Smooth muscle cell (in vitro differentiated cells): ENCODE data around the gene SLC3A2. TPM values are rescaled to one million over a fixed set of nuclear protein-coding genes. Genes with fewer than 3 reads are reported as not detected.
A peak's percentile ranks its signal among the peaks of the same experiment; 100 is the strongest.
"Not testable (repeated sequence)": the region's sequence is repeated elsewhere in the genome, so short reads cannot be mapped to it uniquely, and the experiment has no call there.

Experiments
- DNase-seq: peaks from one replicate; lab custom pipeline; 2025; ENCODE audit not compliant: unreplicated experiment; lab: John Stamatoyannopoulos, UW
- H2AFZ ChIP-seq: fragments of 200-600 bp; sonication (generic); 2 replicates; pipeline ENCODE4 v1.6.0; 2016; ENCODE audit warnings: antibody characterized with exemption, low read depth, mild to moderate bottlenecking
- H3F3A ChIP-seq: fragments of 200-600 bp; sonication (generic); 2 replicates; pipeline ENCODE4 v1.6.0; 2017; ENCODE audit warnings: antibody characterized with exemption, low read depth
- H3K27ac ChIP-seq: fragments of 200-600 bp; sonication (generic); 2 replicates; pipeline ENCODE4 v1.5.1; 2016; ENCODE audit warnings: low read depth, mild to moderate bottlenecking
- H3K27me3 ChIP-seq: fragments of 200-600 bp; sonication (generic); 2 replicates; pipeline ENCODE4 v1.6.1; 2016; ENCODE audit warnings: low read depth, mild to moderate bottlenecking
- H3K36me3 ChIP-seq: fragments of 200-600 bp; sonication (generic); 2 replicates; pipeline ENCODE4 v1.5.1; 2016; ENCODE audit warnings: low read depth
- H3K4me1 ChIP-seq: fragments of 200-600 bp; sonication (generic); 2 replicates; pipeline ENCODE4 v1.5.1; 2016; ENCODE audit warnings: low read depth
- H3K4me2 ChIP-seq: fragments of 200-600 bp; sonication (generic); 2 replicates; pipeline ENCODE4 v1.6.0; 2016; ENCODE audit warnings: mild to moderate bottlenecking
- H3K4me3 ChIP-seq: fragments of 200-600 bp; sonication (generic); 2 replicates; pipeline ENCODE4 v1.5.1; 2016; ENCODE audit warnings: mild to moderate bottlenecking
- H3K79me2 ChIP-seq: fragments of 200-600 bp; sonication (generic); 2 replicates; pipeline ENCODE4 v1.6.0; 2016; ENCODE audit warnings: low read depth, mild to moderate bottlenecking
- H3K9ac ChIP-seq: fragments of 200-600 bp; sonication (generic); 2 replicates; pipeline ENCODE4 v1.6.0; 2016; ENCODE audit warnings: low read depth
- H3K9me3 ChIP-seq: fragments of 200-600 bp; sonication (generic); replicated peaks from 2 replicates; pipeline ENCODE4 v1.5.1; 2016; ENCODE audit warnings: low read depth
- H4K20me1 ChIP-seq: fragments of 200-600 bp; sonication (generic); 2 replicates; pipeline ENCODE4 v1.6.0; 2016; ENCODE audit warnings: low read depth
- CTCF ChIP-seq: fragments of 200-600 bp; sonication (generic); IDR thresholded peaks from 2 replicates; pipeline ENCODE4 v1.5.1; 2017; ENCODE audit warnings: borderline replicate concordance, mild to moderate bottlenecking, antibody characterized with exemption; ENCODE audit not compliant: insufficient read depth, poor library complexity, severe bottlenecking
- WGBS: methylation state at CpG from one replicate; pipeline ENCODE4 v1.1.7; 2016; ENCODE audit warnings: low lambda C conversion rate; 5-methylcytosine and 5-hydroxymethylcytosine counted together
- polyA plus RNA-seq: library from polyadenylated mRNA; unstranded; fragments of >200 nt; fragmentation: Nextera tagmentation; extraction: Ambion mirVana; gene quantifications from 2 replicates; pipeline ENCODE4 v1.2.1, GENCODE V29; 2016
- total RNA-seq: library from RNA; depleted of rRNA; stranded (reverse); fragments of >200 nt; gene quantifications from 2 replicates; pipeline ENCODE4 v1.2.3, GENCODE V29; 2014

Gene SLC3A2
- total and polyA plus RNA-seq, 2 experiments from 2014 or later, result 179 to 181 TPM

- TF ChIP-seq CTCF, result no peak
- Histone ChIP-seq H3K4me2 (peak overlapping the region; percentile 96), H3K36me3 (peaks cover 4% of the 10 kb centered on the region), H3K79me2 (peaks cover 34% of the 10 kb centered on the region), H3K9ac (peak overlapping the region; percentile 36), H3K9me3 (no peaks in the 10 kb centered on the region), H3K27me3 (no peaks in the 10 kb centered on the region), H3K4me3 (peak overlapping the region; percentile 15), H3K27ac (peak overlapping the region; percentile 93), H4K20me1 (peaks cover 23% of the 10 kb centered on the region), H3K4me1 (peaks cover 38% of the 10 kb centered on the region), H3F3A (peaks cover 47% of the 10 kb centered on the region), H2AFZ (peak overlapping the region; percentile 42)
- DNase-seq, result no peak
- WGBS, result 11% methylated on average over 7 of the region's 7 CpGs
Measured at GRCh38 chr11:62858201-62858600, 22.5 kb upstream of the SLC3A2 start.

GRCh38 chr11:62859281-62859703, 21.4 kb upstream of the SLC3A2 start:
- H3K27me3 ChIP-seq, H3K4me3 ChIP-seq, H3K9ac ChIP-seq, H3K9me3 ChIP-seq, H3K36me3 ChIP-seq, DNase-seq, H2AFZ ChIP-seq: not testable (repeated sequence)
- Histone ChIP-seq H3K27ac (peak overlapping the region; percentile 64), H3K4me1 (peaks cover 28% of the 10 kb centered on the region), H3F3A (peaks cover 36% of the 10 kb centered on the region), H3K79me2 (peaks cover 26% of the 10 kb centered on the region), H4K20me1 (peaks cover 12% of the 10 kb centered on the region), H3K4me2 (peak overlapping the region; percentile 96)
- WGBS, result 57% methylated on average over 8 of the region's 8 CpGs

- Histone ChIP-seq H3K4me3 (no peak overlapping the region), H3K4me2 (peak overlapping the region; percentile 96), H3K4me1 (peaks cover 19% of the 10 kb centered on the region), H3K9me3 (no peaks in the 10 kb centered on the region), H3K79me2 (peaks cover 19% of the 10 kb centered on the region), H3K36me3 (no peaks in the 10 kb centered on the region), H4K20me1 (no peaks in the 10 kb centered on the region), H3K9ac (no peak overlapping the region), H2AFZ (peak overlapping the region; percentile 57), H3F3A (peaks cover 26% of the 10 kb centered on the region), H3K27ac (peak overlapping the region; percentile 64), H3K27me3 (no peaks in the 10 kb centered on the region)
- TF ChIP-seq CTCF, result no peak
- DNase-seq, result no peak
- WGBS, result 35% methylated on average over 5 of the region's 5 CpGs
Measured at GRCh38 chr11:62860835-62861563, 19.7 kb upstream of the SLC3A2 start.

GRCh38 chr11:62861564-62862192, 19.0 kb upstream of the SLC3A2 start:
- H3K27me3 ChIP-seq, H3K9me3 ChIP-seq, H3K36me3 ChIP-seq, DNase-seq, H2AFZ ChIP-seq, H3K9ac ChIP-seq, H4K20me1 ChIP-seq, H3K4me3 ChIP-seq: not testable (repeated sequence)
- 69% methylated on average over 16 of the region's 16 CpGs for WGBS
- Histone ChIP-seq H3K4me1 (peaks cover 19% of the 10 kb centered on the region), H3K4me2 (peak overlapping the region; percentile 96), H3F3A (peaks cover 20% of the 10 kb centered on the region), H3K79me2 (peaks cover 21% of the 10 kb centered on the region), H3K27ac (peak overlapping the region; percentile 64)
